SK-N-SH (cell line): Measurements from ENCODE around the gene FADS2. TPM values are rescaled to one million over a fixed set of nuclear protein-coding genes. Genes with fewer than 3 reads are reported as not detected.

ENCODE experiments used
- CTCF ChIA-PET: fragments of 300-600, 350-600 bp; formaldehyde crosslinking; extraction: SDS; loops from one replicate; lab custom pipeline; 2021; lab: Yijun Ruan, JAX
- POLR2A ChIA-PET: fragments of 350-600 bp; sonication (Branson Sonifier 250); formaldehyde crosslinking; extraction: SDS; loops from one replicate; lab custom pipeline; 2020; ENCODE audit warnings: antibody characterized with exemption, inconsistent platforms; lab: Yijun Ruan, JAX
- DNase-seq: peaks from one replicate; pipeline ENCODE4 v3.0.0; 2012
- H2AFZ ChIP-seq: fragments of 200-600 bp; sonication (generic); 2 replicates; pipeline ENCODE4 v1.8.1; 2016; ENCODE audit warnings: antibody characterized with exemption, mild to moderate bottlenecking, low read depth
- H3F3A ChIP-seq: fragments of 200-600 bp; sonication (generic); replicated peaks from 2 replicates; pipeline ENCODE3; 2016; ENCODE audit warnings: antibody characterized with exemption, mild to moderate bottlenecking; ENCODE audit not compliant: insufficient read depth
- H3K27ac ChIP-seq, 2 experiments: fragments of 200-500 bp in 1 of 2; fragments of 200-600 bp in 1 of 2; sonication (Bioruptor generic) in 1 of 2; sonication (generic), shearing (Covaris generic) in 1 of 2; 2 replicates each; pipeline versions ENCODE4 v1.5.1 to v1.6.1; 2014 to 2016; ENCODE audit warnings: low read depth in 2 of 2, inconsistent platforms in 1 of 2, low read length in 1 of 2, mild to moderate bottlenecking in 1 of 2, mixed read lengths in 1 of 2
- H3K27me3 ChIP-seq: fragments of 200-600 bp; sonication (generic), shearing (Covaris generic); 2 replicates; pipeline ENCODE4 v1.6.1; 2016; ENCODE audit warnings: mixed run types; ENCODE audit not compliant: insufficient read depth
- H3K36me3 ChIP-seq, 2 experiments: fragments of 200-500 bp in 1 of 2; fragments of 200-600 bp in 1 of 2; sonication (Bioruptor generic) in 1 of 2; sonication (generic) in 1 of 2; replicated peaks in 1 of 2; 2 replicates each; pipeline versions ENCODE3 to v1.5.1; 2014 to 2016; ENCODE audit warnings: low read length in 1 of 2, mild to moderate bottlenecking in 1 of 2; ENCODE audit not compliant: insufficient read depth in 2 of 2, control insufficient read depth in 1 of 2
- H3K4me1 ChIP-seq, 2 experiments: fragments of 200-500 bp in 1 of 2; fragments of 200-600 bp in 1 of 2; sonication (Bioruptor generic) in 1 of 2; sonication (generic), shearing (Covaris generic) in 1 of 2; 2 replicates each; pipeline versions ENCODE4 v1.5.1 to v1.6.1; 2014 to 2016; ENCODE audit warnings: low read depth in 1 of 2, low read length in 1 of 2, mixed run types in 1 of 2; ENCODE audit not compliant: insufficient read depth in 2 of 2, control insufficient read depth in 1 of 2
- H3K4me2 ChIP-seq: fragments of 200-600 bp; sonication (generic), shearing (Covaris generic); 2 replicates; pipeline ENCODE4 v1.6.1; 2017; ENCODE audit warnings: mixed run types
- H3K4me3 ChIP-seq, 2 experiments: fragments of 200-500 bp in 1 of 2; fragments of 200-600 bp in 1 of 2; sonication (Bioruptor generic) in 1 of 2; sonication (generic), shearing (Covaris generic) in 1 of 2; 2 replicates each; pipeline versions ENCODE4 v1.5.1 to v1.8.1; 2014 to 2016; ENCODE audit warnings: low read depth in 2 of 2, inconsistent platforms in 1 of 2, low read length in 1 of 2, mild to moderate bottlenecking in 1 of 2, mixed read lengths in 1 of 2, moderate library complexity in 1 of 2
- H3K79me2 ChIP-seq: fragments of 200-600 bp; sonication (generic); 2 replicates; pipeline ENCODE4 v1.8.1; 2017; ENCODE audit warnings: mild to moderate bottlenecking; ENCODE audit not compliant: insufficient read depth
- H3K9ac ChIP-seq: fragments of 200-600 bp; sonication (generic); 2 replicates; pipeline ENCODE4 v1.6.1; 2017; ENCODE audit warnings: mixed run types
- H3K9me2 ChIP-seq: fragments of 200-600 bp; sonication (generic); 2 replicates; pipeline ENCODE4 v1.6.1; 2017; ENCODE audit warnings: mixed run types
- H3K9me3 ChIP-seq: fragments of 200-600 bp; sonication (generic); 2 replicates; pipeline ENCODE4 v1.6.1; 2017; ENCODE audit warnings: mixed run types, mild to moderate bottlenecking, moderate library complexity
- H4K20me1 ChIP-seq: fragments of 200-600 bp; sonication (generic); 2 replicates; pipeline ENCODE4 v1.6.1; 2017; ENCODE audit warnings: mild to moderate bottlenecking, mixed run types; ENCODE audit not compliant: insufficient read depth
- EP300 ChIP-seq, 2 experiments: IDR thresholded peaks; 2 replicates each; pipeline versions ENCODE4 v1.4.0 to v1.6.1; 2012; ENCODE audit warnings: borderline replicate concordance in 1 of 2, low read depth in 1 of 2, low read length in 1 of 2
- FOSL2 ChIP-seq: IDR thresholded peaks from 2 replicates; pipeline ENCODE4 v1.4.0; 2012; ENCODE audit warnings: low read depth, mild to moderate bottlenecking, moderate library complexity, borderline replicate concordance
- FOXJ3 ChIP-seq: sonication (generic); formaldehyde crosslinking; IDR thresholded peaks from 2 replicates; pipeline ENCODE4 v1.5.1; 2020; ENCODE audit warnings: mild to moderate bottlenecking, missing genetic modification reagents
- FOXM1 ChIP-seq: IDR thresholded peaks from 2 replicates; pipeline ENCODE4 v1.4.0; 2012; ENCODE audit warnings: low read depth, mild to moderate bottlenecking
- GABPA ChIP-seq: IDR thresholded peaks from 2 replicates; pipeline ENCODE4 v1.4.0; 2012; ENCODE audit warnings: low read depth, mild to moderate bottlenecking
- GATA2 ChIP-seq: sonication (generic); formaldehyde crosslinking; IDR thresholded peaks from 2 replicates; pipeline ENCODE4 v1.5.0; 2020; ENCODE audit warnings: mild to moderate bottlenecking, missing genetic modification reagents
- MXI1 ChIP-seq: IDR thresholded peaks from 2 replicates; pipeline ENCODE4 v1.6.1; 2012; ENCODE audit warnings: mild to moderate bottlenecking, low read depth, low read length, improper control_type of control experiment
- NFIC ChIP-seq: IDR thresholded peaks from 2 replicates; pipeline ENCODE4 v1.4.0; 2012; ENCODE audit warnings: borderline replicate concordance
- NRF1 ChIP-seq: IDR thresholded peaks from 2 replicates; pipeline ENCODE4 v1.6.1; 2012; ENCODE audit warnings: low read depth, mild to moderate bottlenecking, low read length
- POLR2AphosphoS5 ChIP-seq: IDR thresholded peaks from 2 replicates; pipeline ENCODE4 v1.6.1; 2012; ENCODE audit warnings: low read depth, low read length
- RAD21 ChIP-seq: IDR thresholded peaks from 2 replicates; pipeline ENCODE4 v1.6.1; 2012; ENCODE audit warnings: mild to moderate bottlenecking, low read length
- RFX5 ChIP-seq: IDR thresholded peaks from 2 replicates; pipeline ENCODE4 v1.6.1; 2012; ENCODE audit warnings: mild to moderate bottlenecking, improper control_type of control experiment, low read length
- TAF1 ChIP-seq: IDR thresholded peaks from 2 replicates; pipeline ENCODE4 v1.6.1; 2012; ENCODE audit warnings: low read depth, mild to moderate bottlenecking, low read length, moderate library complexity, borderline replicate concordance
- TEAD4 ChIP-seq: IDR thresholded peaks from 2 replicates; pipeline ENCODE4 v1.4.0; 2012; ENCODE audit warnings: mild to moderate bottlenecking, borderline replicate concordance; ENCODE audit not compliant: insufficient read depth
- WGBS: methylation state at CpG from one replicate; pipeline ENCODE4 v1.1.6; 2017; ENCODE audit warnings: low lambda C conversion rate; 5-methylcytosine and 5-hydroxymethylcytosine counted together
- polyA plus RNA-seq, 3 experiments: library from polyadenylated mRNA; depleted of rRNA; stranded (reverse); fragments of >200 nt; gene quantifications; 2 replicates each; pipeline ENCODE4 v1.2.3, GENCODE V29; 2012
- TF ChIP-seq, protein P1 (sequence below): fragments of 150-350 bp; IDR thresholded peaks from 2 replicates; pipeline ENCODE4 v1.6.1; 2016; ENCODE audit warnings: mild to moderate bottlenecking, low read depth, low read length
- TF ChIP-seq, protein P2 (sequence below): fragments of 200-600 bp; sonication (generic); IDR thresholded peaks from 2 replicates; pipeline ENCODE4 v1.6.1; 2017; ENCODE audit warnings: antibody characterized with exemption, mild to moderate bottlenecking, moderate library complexity
- TF ChIP-seq, protein P3 (sequence below): IDR thresholded peaks from 2 replicates; pipeline ENCODE4 v1.4.0; 2012; ENCODE audit warnings: low read depth
- TF ChIP-seq, protein P4 (sequence below): fragments of 150-350 bp; IDR thresholded peaks from 2 replicates; pipeline ENCODE4 v1.6.1; 2017; ENCODE audit warnings: antibody characterized with exemption, low read length, low read depth, borderline replicate concordance
- TF ChIP-seq, protein P5 (sequence below): IDR thresholded peaks from 2 replicates; pipeline ENCODE4; 2012
- TF ChIP-seq, protein P6 (sequence below): IDR thresholded peaks from 2 replicates; pipeline ENCODE4 v1.6.1; 2012; ENCODE audit warnings: mild to moderate bottlenecking, low read depth, low read length, moderate library complexity

The FADS2 gene
- polyA plus RNA-seq, 1 of the 3 experiments (the other 2 are of a cell fraction): 67.8 TPM

DNA sequence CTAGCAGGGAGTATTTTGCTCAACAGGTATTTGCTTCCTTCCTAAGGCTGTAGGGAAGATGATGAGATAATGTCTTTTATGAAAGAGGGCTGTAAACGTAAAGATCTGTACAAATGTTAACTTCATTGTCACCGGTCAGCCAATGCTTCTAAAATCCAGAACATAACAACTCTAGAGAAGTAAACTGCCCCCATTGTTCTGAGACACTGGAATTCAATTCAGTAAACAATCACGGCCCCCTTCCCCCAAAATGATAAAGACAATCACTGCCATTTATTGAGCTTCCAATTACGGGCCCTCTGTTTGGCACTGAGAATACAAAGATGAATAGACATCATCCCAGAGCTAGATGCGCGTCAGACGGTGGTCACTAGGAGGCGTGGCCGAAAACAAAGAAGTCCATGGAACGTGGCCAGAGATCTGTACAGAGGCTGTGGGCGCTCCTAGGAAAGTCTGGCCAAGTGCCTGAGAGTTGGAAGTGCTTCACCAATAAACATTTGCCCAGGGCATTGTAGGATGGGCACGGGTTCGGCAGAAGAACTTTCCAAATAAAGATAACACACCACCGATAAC, 36.3 kb upstream of the FADS2 start (continued):
- TF ChIP-seq, protein P1, sequence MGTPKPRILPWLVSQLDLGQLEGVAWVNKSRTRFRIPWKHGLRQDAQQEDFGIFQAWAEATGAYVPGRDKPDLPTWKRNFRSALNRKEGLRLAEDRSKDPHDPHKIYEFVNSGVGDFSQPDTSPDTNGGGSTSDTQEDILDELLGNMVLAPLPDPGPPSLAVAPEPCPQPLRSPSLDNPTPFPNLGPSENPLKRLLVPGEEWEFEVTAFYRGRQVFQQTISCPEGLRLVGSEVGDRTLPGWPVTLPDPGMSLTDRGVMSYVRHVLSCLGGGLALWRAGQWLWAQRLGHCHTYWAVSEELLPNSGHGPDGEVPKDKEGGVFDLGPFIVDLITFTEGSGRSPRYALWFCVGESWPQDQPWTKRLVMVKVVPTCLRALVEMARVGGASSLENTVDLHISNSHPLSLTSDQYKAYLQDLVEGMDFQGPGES: no peak
- peak; percentile 94 for TF ChIP-seq MXI1
- TF ChIP-seq, protein P2, sequence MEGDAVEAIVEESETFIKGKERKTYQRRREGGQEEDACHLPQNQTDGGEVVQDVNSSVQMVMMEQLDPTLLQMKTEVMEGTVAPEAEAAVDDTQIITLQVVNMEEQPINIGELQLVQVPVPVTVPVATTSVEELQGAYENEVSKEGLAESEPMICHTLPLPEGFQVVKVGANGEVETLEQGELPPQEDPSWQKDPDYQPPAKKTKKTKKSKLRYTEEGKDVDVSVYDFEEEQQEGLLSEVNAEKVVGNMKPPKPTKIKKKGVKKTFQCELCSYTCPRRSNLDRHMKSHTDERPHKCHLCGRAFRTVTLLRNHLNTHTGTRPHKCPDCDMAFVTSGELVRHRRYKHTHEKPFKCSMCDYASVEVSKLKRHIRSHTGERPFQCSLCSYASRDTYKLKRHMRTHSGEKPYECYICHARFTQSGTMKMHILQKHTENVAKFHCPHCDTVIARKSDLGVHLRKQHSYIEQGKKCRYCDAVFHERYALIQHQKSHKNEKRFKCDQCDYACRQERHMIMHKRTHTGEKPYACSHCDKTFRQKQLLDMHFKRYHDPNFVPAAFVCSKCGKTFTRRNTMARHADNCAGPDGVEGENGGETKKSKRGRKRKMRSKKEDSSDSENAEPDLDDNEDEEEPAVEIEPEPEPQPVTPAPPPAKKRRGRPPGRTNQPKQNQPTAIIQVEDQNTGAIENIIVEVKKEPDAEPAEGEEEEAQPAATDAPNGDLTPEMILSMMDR: no peak
- TF ChIP-seq, protein P3, sequence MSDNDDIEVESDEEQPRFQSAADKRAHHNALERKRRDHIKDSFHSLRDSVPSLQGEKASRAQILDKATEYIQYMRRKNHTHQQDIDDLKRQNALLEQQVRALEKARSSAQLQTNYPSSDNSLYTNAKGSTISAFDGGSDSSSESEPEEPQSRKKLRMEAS: no peak
- TF ChIP-seq GATA2 (CRISPR knock-in tag): no peak
- no peak for TF ChIP-seq TAF1
- TF ChIP-seq GABPA: no peak
- TF ChIP-seq FOSL2: no peak

DNA sequence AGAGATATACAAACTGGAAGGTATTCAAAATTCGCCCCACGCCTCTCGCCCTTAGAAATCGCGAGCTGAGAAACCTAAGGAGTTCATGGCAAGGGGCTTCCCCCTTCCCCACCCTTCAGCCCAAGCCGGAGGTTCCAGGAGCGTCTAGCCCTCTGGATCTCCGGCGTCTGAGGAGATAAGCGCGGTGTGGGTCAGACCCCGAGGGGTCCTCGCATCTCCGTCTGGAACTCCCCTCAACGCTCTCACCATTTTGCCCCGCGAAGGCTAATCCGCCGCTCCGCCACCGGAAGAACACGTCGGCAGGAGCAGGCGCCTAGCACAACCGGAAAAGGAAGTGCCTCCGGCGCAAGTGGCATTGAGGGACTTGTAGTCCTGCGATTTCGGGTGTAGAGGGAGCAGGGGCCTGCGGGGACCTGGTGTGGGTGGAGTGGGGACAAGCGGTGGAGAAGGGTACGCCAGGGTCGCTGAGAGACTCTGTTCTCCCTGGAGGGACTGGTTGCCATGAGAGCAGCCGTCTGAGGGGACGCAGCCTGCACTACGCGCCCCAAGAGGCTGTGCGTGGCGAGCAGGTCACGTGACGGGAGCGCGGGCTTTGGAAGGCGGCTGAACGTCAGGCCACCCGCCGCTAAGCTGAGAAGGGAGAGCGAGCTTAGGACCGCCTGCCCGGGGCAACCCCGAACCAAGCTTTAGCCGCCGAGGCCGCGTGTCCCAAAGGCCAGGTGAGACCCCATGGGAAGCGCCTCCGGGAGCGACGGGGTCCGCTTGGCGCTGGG, 35.6 kb upstream of the FADS2 start, which contains the start of the genes FEN1 and TMEM258:
FEN1 (plus strand) TSS at position 602 of the 773 bp plus-strand sequence. CDS start 2,451 bp downstream, outside the sequence.
TMEM258 (minus strand) TSS at position 290 of the 773 bp plus-strand sequence; CDS start at position 249, 41 bp downstream.
- peak; percentile 88 for DNase-seq
- peaks cover 21% of the 10 kb centered on the region for H3F3A ChIP-seq
- 2% methylated on average over 39 of the region's 61 CpGs for WGBS
- H3K27me3 ChIP-seq: no peaks in the 10 kb centered on the region
- H2AFZ ChIP-seq: peak within 1 kb of the TSS; percentile 85
- peak within 1 kb of the TSS; percentile 99 for H3K9ac ChIP-seq
- no peaks in the 10 kb centered on the region for H3K9me2 ChIP-seq
- POLR2A ChIA-PET: interaction anchor here (0.7 to 2.3 kb wide), 17 partner anchors 9 to 430 kb away, joined by 3 to 47 read pairs (median 4); partner anchors contain the start of genes FADS1, FADS2 and TMEM138
- peak within 1 kb of the TSS; percentile 99 to 100 for H3K27ac ChIP-seq
- H4K20me1 ChIP-seq: no peaks in the 10 kb centered on the region; the same call in 1 of the 2 replicates
- peak within 1 kb of the TSS; percentile 95 to 98 for H3K4me3 ChIP-seq
- H3K4me1 ChIP-seq: peaks cover 5 to 19% of the 10 kb centered on the region in 2 experiments; a peak in 3 of 4 replicates
- H3K36me3 ChIP-seq: peaks cover 18 to 45% of the 10 kb centered on the region in 2 experiments
- H3K79me2 ChIP-seq: peaks cover 77% of the 10 kb centered on the region
- H3K9me3 ChIP-seq: no peaks in the 10 kb centered on the region
- H3K4me2 ChIP-seq: peak within 1 kb of the TSS; percentile 91
- CTCF ChIA-PET: interaction anchor here (0.9 to 12.0 kb wide), 14 partner anchors 11 to 315 kb away, joined by 3 to 285 read pairs (median 4); partner anchors contain the start of genes FADS1 and MYRF
- no peak for TF ChIP-seq GATA2 (CRISPR knock-in tag)
- peak; percentile 96 for TF ChIP-seq GABPA
- TF ChIP-seq POLR2AphosphoS5: peak; percentile 88; the same call in 1 of the 2 replicates
- TF ChIP-seq, protein P4, sequence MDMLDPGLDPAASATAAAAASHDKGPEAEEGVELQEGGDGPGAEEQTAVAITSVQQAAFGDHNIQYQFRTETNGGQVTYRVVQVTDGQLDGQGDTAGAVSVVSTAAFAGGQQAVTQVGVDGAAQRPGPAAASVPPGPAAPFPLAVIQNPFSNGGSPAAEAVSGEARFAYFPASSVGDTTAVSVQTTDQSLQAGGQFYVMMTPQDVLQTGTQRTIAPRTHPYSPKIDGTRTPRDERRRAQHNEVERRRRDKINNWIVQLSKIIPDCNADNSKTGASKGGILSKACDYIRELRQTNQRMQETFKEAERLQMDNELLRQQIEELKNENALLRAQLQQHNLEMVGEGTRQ: peak; percentile 84
- TF ChIP-seq NRF1: peak; percentile 58; the same call in 1 of the 2 replicates
- no peak for TF ChIP-seq RFX5
- no peak for TF ChIP-seq FOXM1
- TF ChIP-seq NFIC: peak; percentile 0; the same call in 1 of the 2 replicates
- TF ChIP-seq, protein P5, sequence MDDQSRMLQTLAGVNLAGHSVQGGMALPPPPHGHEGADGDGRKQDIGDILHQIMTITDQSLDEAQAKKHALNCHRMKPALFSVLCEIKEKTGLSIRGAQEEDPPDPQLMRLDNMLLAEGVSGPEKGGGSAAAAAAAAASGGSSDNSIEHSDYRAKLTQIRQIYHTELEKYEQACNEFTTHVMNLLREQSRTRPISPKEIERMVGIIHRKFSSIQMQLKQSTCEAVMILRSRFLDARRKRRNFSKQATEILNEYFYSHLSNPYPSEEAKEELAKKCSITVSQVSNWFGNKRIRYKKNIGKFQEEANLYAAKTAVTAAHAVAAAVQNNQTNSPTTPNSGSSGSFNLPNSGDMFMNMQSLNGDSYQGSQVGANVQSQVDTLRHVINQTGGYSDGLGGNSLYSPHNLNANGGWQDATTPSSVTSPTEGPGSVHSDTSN: no peak
- no peak for TF ChIP-seq FOXJ3 (CRISPR knock-in tag)
- TF ChIP-seq EP300 (IDR thresholded peaks at IDR 0.05; ENCODE audit: borderline replicate concordance in 1 of 2, low read depth in 1 of 2, low read length in 1 of 2): no peak
- TF ChIP-seq, protein P6, sequence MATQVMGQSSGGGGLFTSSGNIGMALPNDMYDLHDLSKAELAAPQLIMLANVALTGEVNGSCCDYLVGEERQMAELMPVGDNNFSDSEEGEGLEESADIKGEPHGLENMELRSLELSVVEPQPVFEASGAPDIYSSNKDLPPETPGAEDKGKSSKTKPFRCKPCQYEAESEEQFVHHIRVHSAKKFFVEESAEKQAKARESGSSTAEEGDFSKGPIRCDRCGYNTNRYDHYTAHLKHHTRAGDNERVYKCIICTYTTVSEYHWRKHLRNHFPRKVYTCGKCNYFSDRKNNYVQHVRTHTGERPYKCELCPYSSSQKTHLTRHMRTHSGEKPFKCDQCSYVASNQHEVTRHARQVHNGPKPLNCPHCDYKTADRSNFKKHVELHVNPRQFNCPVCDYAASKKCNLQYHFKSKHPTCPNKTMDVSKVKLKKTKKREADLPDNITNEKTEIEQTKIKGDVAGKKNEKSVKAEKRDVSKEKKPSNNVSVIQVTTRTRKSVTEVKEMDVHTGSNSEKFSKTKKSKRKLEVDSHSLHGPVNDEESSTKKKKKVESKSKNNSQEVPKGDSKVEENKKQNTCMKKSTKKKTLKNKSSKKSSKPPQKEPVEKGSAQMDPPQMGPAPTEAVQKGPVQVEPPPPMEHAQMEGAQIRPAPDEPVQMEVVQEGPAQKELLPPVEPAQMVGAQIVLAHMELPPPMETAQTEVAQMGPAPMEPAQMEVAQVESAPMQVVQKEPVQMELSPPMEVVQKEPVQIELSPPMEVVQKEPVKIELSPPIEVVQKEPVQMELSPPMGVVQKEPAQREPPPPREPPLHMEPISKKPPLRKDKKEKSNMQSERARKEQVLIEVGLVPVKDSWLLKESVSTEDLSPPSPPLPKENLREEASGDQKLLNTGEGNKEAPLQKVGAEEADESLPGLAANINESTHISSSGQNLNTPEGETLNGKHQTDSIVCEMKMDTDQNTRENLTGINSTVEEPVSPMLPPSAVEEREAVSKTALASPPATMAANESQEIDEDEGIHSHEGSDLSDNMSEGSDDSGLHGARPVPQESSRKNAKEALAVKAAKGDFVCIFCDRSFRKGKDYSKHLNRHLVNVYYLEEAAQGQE: peak; percentile 42; the same call in 1 of the 2 replicates
- no peak for TF ChIP-seq TEAD4
- no peak for TF ChIP-seq RAD21
